Measurements from ENCODE around the gene FOXJ3. TPM values are rescaled to one million over a fixed set of nuclear protein-coding genes. Genes with fewer than 3 reads are reported as not detected.

The FOXJ3 gene
- total and polyA plus RNA-seq, 2 of the 8 experiments (the other 6 are each of a cell fraction or from before 2014, with no cell fraction given): 48.6 to 51.9 TPM

DNA sequence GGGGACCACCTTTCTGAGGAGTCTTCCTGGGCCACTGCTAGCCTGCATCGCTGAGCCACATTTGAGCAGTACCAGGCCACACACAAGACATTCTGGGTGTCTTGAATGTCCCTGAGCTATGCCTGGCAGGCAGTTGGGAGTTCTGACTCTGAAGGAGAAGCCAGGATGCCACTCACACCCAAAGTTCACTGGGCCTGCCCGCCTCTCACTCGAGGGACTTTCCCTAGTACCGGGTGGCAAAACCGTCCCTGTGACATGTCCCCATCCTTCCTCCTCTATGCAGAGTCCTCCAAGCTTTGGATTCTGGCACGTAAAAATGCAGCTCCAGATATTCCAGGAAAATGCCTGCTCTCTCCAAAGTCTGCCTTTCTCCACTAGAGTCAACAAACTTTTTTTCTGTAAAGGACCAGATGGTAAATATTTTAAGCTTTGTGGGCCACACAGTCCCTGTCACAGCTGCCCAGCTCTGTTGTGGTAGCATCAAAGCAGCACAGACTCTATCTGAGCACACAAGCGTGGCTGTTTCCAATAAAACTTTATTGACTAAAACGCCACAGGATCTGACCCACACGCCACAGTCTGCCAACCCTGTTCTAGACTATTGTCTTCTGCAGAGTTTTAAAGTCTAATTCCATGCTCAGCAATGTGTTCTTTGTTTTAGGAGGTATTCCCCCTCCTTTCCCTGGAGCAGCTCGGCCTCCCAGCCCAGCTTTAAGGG is 201.1 kb downstream of the FOXJ3 start:
- Histone ChIP-seq H3K4me2 (ENCODE audit: insufficient read depth in 1 of 2, low read depth in 2 of 2, low read length in 2 of 2) (no peak overlapping the region), H2BK20ac (ENCODE audit: low read length) (no peak overlapping the region), H3K23ac (ENCODE audit: insufficient read length) (no peak overlapping the region), H3K27ac (ENCODE audit: low read depth, low read length) (no peak overlapping the region), H3K79me2 (ENCODE audit: control insufficient read depth in 1 of 2, insufficient read depth in 2 of 2, low read length in 2 of 2) (no peaks in the 10 kb centered on the region), H3K79me1 (ENCODE audit: low read depth, low read length) (no peaks in the 10 kb centered on the region), H3K27me3 (replicated peaks in 1 of 4; ENCODE audit: control insufficient read depth in 3 of 4, extremely low read depth in 1 of 4, insufficient read depth in 3 of 4, low read length in 3 of 4) (no peaks in the 10 kb centered on the region), H3K56ac (replicated peaks; ENCODE audit: insufficient read length, low read depth, low read length) (no peak overlapping the region), H4K5ac (ENCODE audit: insufficient read length, low read depth, low read length) (no peak overlapping the region), H3K18ac (ENCODE audit: extremely low read depth, low read length) (no peak overlapping the region), H2BK15ac (ENCODE audit: low read length) (no peak overlapping the region), H4K20me1 (replicated peaks in 1 of 2; ENCODE audit: control insufficient read depth in 1 of 2, insufficient read depth in 2 of 2, low read length in 2 of 2) (no peaks in the 10 kb centered on the region), H2BK12ac (ENCODE audit: low read depth, low read length) (no peak overlapping the region), H3K4me1 (replicated peaks in 1 of 4; ENCODE audit: control insufficient read depth in 3 of 4, insufficient read depth in 4 of 4, low read length in 3 of 4) (peaks cover 0 to 2% (median 0%) of the 10 kb centered on the region in 4 experiments; a peak in 2 of 7 replicates), H3K4ac (replicated peaks; ENCODE audit: insufficient read length, low read depth, low read length) (no peak overlapping the region), H3K14ac (ENCODE audit: insufficient read length) (no peak overlapping the region), H2AK5ac (ENCODE audit: low read depth, low read length) (no peak overlapping the region), H3K9ac (replicated peaks in 1 of 4; ENCODE audit: extremely low read depth in 1 of 4, low read depth in 3 of 4, low read length in 3 of 4) (no peak overlapping the region), H2AFZ (ENCODE audit: low read length) (peak overlapping the region; percentile 30; the same call in 1 of the 2 replicates), H4K8ac (ENCODE audit: extremely low read depth, insufficient read depth, low read length) (no peak overlapping the region), H3K4me3 (ENCODE audit: extremely low read depth in 1 of 4, insufficient read depth in 2 of 4, low read depth in 3 of 4, low read length in 4 of 4) (no peak overlapping the region), H3K23me2 (ENCODE audit: low read depth, low read length) (no peaks in the 10 kb centered on the region), H4K91ac (replicated peaks; ENCODE audit: insufficient read length, low read length) (no peak overlapping the region), H2BK120ac (replicated peaks; ENCODE audit: low read depth, low read length) (no peak overlapping the region), H2BK5ac (ENCODE audit: low read depth, low read length) (no peak overlapping the region), H3K9me3 (ENCODE audit: insufficient read depth in 2 of 2, low read depth in 1 of 2, low read length in 1 of 2) (no peaks in the 10 kb centered on the region), H3K36me3 (ENCODE audit: control insufficient read depth in 2 of 4, insufficient read depth in 4 of 4, low read length in 3 of 4) (no peaks in the 10 kb centered on the region)
- CTCF ChIA-PET (ENCODE audit: partially characterized antibody): interaction anchor here (0.9 kb wide), 1 partner anchor 39 kb away, joined by 4 read pairs; no protein-coding TSS in a partner anchor
- POLR2A ChIA-PET (ENCODE audit: partially characterized antibody): no interaction called here
- TF ChIP-seq KDM5A (IDR thresholded peaks at IDR 0.05; ENCODE audit: low read length): no peak
- no peak for TF ChIP-seq POU5F1 (IDR thresholded peaks at IDR 0.05; ENCODE audit: low read depth, low read length)
- no peak for TF ChIP-seq TBP (IDR thresholded peaks at IDR 0.05; ENCODE audit: low read depth, low read length)
- no peak for TF ChIP-seq EZH2 (IDR thresholded peaks at IDR 0.05; ENCODE audit: low read depth, low read length, severe bottlenecking)
- TF ChIP-seq RFX5 (IDR thresholded peaks at IDR 0.05; ENCODE audit: borderline replicate concordance, low read depth, low read length): no peak
- TF ChIP-seq CREB1 (IDR thresholded peaks at IDR 0.05): no peak
- TF ChIP-seq GABPA (IDR thresholded peaks at IDR 0.05; ENCODE audit: borderline replicate concordance, insufficient read depth, low read length): no peak
- FAIRE-seq: no peak
- WGBS, 2 experiments (ENCODE audit: extremely low coverage in 1 of 2, insufficient coverage in 1 of 2, insufficient read length in 1 of 2, insufficient replicate concordance in 2 of 2, low coverage in 1 of 2, low lambda C conversion rate in 2 of 2, missing lambda C conversion rate in 1 of 2): 87% methylated on average over 10 of the region's 10 CpGs; no CpG with 5 or more reads in 1 of the 2 experiments
- peak in 1 of 2 experiments; percentile 10 for DNase-seq (ENCODE audit: low read depth in 1 of 2, low spot score in 2 of 2)

Measured in H1 (cell line).